Activated CD4-positive, CD25-positive, alpha-beta regulatory T cell (primary cell): Measurements from ENCODE around the gene PPP1R1A.

Source experiments
- DNase-seq, 4 experiments: peaks; one replicate each; lab custom pipeline; 2025; lab: John Stamatoyannopoulos, UW

Gene PPP1R1A

GRCh38 chr12:54535474-54535873, 53.0 kb downstream of the PPP1R1A start:
- no peak for DNase-seq

- no peak for DNase-seq
Observed at GRCh38 chr12:54529581-54529980, 58.9 kb downstream of the PPP1R1A start.
